SU-DHL-6 (cell line): ENCODE results near the gene AGRN.

Experiments used
- CTCF ChIP-seq: fragments of 200-600 bp; sonication (generic); IDR thresholded peaks from one replicate; pipeline ENCODE4 v1.5.1; 2017; ENCODE audit warnings: antibody characterized with exemption, mild to moderate bottlenecking, low read length, moderate library complexity; ENCODE audit not compliant: insufficient read depth, poor library complexity, severe bottlenecking
- EZH2phosphoT487 ChIP-seq: fragments of 200-600 bp; sonication (generic), shearing (Covaris generic); conservative IDR thresholded peaks from 2 replicates; pipeline ENCODE4 v1.6.1; 2018; ENCODE audit warnings: mild to moderate bottlenecking, antibody characterized with exemption, low read length, moderate library complexity, mixed read lengths

- no peak for TF ChIP-seq CTCF
- no peak for TF ChIP-seq EZH2phosphoT487
Measured at GRCh38 chr1:982765-983436, 37.0 kb upstream of the AGRN start.
